HL-60 (cell line): ENCODE data around the gene CERS2.

Experiments used
- DNase-seq, 2 experiments: peaks; one replicate each; pipeline ENCODE4 v3.0.0-alpha.2; 2010 to 2020; ENCODE audit warnings: low read depth in 1 of 2, low spot score in 1 of 2
- H3K27ac ChIP-seq: fragments of 250-450 bp; sonication (Bioruptor Pico); replicated peaks from 2 replicates; pipeline ENCODE4 v1.5.1; 2020; ENCODE audit warnings: mild to moderate bottlenecking, moderate library complexity
- H3K27me3 ChIP-seq: fragments of 250-450 bp; sonication (Bioruptor Pico); 2 replicates; pipeline ENCODE4 v1.5.1; 2021; ENCODE audit warnings: mild to moderate bottlenecking, moderate library complexity; ENCODE audit not compliant: insufficient read depth, poor library complexity, severe bottlenecking
- H3K4me3 ChIP-seq: replicated peaks from 2 replicates; pipeline ENCODE4 v1.5.1; 2011; ENCODE audit warnings: mild to moderate bottlenecking, control low read depth, low read length; ENCODE audit not compliant: insufficient read depth
- GABPA ChIP-seq: IDR thresholded peaks from 2 replicates; pipeline ENCODE4 v1.6.1; 2012; ENCODE audit warnings: low read depth
- POLR2AphosphoS5 ChIP-seq: IDR thresholded peaks from 2 replicates; pipeline ENCODE4 v1.6.1; 2012; ENCODE audit warnings: low read depth
- SPI1 ChIP-seq: IDR thresholded peaks from 2 replicates; pipeline ENCODE4 v1.6.1; 2012; ENCODE audit warnings: low read depth, mild to moderate bottlenecking, borderline replicate concordance
- TF ChIP-seq, protein P1 (sequence below): IDR thresholded peaks from 2 replicates; pipeline ENCODE4 v1.6.1; 2012; ENCODE audit warnings: low read depth; ENCODE audit not compliant: insufficient replicate concordance
- TF ChIP-seq, protein P2 (sequence below): IDR thresholded peaks from one replicate; pipeline ENCODE4 v1.5.1; 2011; ENCODE audit warnings: low read length, control low read depth, inconsistent platforms; ENCODE audit not compliant: insufficient read depth

Gene CERS2

DNA sequence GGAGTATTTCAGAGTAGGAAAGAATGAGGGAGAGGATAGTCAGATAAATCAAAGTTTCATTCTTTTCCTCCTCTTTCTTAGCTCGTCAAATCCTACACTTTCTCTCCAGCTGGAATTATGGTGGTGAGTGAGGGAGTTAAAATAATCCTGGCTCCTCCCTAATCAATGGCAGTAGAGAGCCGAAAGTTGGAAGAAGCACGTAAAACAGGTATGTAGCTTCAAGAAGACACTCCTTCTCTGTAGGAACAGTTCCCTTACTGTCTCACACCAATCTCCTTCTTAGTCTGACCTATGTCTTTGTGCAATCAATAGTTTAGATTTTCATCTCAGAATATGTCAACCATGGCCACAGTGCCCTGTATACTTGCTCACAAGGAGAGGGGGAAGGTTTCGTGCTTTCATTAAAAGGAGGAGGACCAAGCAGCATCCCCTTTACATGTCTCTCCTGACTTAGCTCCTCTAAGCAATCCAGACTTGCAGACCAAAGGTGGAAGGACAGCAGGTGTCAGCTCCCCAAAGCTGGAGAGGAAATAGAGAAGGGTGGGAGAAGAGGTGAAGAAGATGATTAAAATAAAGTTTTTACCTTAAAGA is 31.2 kb upstream of the CERS2 start:
- TF ChIP-seq, protein P1, sequence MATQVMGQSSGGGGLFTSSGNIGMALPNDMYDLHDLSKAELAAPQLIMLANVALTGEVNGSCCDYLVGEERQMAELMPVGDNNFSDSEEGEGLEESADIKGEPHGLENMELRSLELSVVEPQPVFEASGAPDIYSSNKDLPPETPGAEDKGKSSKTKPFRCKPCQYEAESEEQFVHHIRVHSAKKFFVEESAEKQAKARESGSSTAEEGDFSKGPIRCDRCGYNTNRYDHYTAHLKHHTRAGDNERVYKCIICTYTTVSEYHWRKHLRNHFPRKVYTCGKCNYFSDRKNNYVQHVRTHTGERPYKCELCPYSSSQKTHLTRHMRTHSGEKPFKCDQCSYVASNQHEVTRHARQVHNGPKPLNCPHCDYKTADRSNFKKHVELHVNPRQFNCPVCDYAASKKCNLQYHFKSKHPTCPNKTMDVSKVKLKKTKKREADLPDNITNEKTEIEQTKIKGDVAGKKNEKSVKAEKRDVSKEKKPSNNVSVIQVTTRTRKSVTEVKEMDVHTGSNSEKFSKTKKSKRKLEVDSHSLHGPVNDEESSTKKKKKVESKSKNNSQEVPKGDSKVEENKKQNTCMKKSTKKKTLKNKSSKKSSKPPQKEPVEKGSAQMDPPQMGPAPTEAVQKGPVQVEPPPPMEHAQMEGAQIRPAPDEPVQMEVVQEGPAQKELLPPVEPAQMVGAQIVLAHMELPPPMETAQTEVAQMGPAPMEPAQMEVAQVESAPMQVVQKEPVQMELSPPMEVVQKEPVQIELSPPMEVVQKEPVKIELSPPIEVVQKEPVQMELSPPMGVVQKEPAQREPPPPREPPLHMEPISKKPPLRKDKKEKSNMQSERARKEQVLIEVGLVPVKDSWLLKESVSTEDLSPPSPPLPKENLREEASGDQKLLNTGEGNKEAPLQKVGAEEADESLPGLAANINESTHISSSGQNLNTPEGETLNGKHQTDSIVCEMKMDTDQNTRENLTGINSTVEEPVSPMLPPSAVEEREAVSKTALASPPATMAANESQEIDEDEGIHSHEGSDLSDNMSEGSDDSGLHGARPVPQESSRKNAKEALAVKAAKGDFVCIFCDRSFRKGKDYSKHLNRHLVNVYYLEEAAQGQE, result no peak
- TF ChIP-seq, protein P2, sequence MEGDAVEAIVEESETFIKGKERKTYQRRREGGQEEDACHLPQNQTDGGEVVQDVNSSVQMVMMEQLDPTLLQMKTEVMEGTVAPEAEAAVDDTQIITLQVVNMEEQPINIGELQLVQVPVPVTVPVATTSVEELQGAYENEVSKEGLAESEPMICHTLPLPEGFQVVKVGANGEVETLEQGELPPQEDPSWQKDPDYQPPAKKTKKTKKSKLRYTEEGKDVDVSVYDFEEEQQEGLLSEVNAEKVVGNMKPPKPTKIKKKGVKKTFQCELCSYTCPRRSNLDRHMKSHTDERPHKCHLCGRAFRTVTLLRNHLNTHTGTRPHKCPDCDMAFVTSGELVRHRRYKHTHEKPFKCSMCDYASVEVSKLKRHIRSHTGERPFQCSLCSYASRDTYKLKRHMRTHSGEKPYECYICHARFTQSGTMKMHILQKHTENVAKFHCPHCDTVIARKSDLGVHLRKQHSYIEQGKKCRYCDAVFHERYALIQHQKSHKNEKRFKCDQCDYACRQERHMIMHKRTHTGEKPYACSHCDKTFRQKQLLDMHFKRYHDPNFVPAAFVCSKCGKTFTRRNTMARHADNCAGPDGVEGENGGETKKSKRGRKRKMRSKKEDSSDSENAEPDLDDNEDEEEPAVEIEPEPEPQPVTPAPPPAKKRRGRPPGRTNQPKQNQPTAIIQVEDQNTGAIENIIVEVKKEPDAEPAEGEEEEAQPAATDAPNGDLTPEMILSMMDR, result no peak
- TF ChIP-seq POLR2AphosphoS5, result no peak
- TF ChIP-seq GABPA, result no peak
- TF ChIP-seq SPI1, result no peak
- Histone ChIP-seq H3K27me3 (no peaks in the 10 kb centered on the region), H3K27ac (peak overlapping the region; percentile 91; the same call in 1 of the 2 replicates), H3K4me3 (peak overlapping the region; percentile 50)
- no peak for DNase-seq

DNA sequence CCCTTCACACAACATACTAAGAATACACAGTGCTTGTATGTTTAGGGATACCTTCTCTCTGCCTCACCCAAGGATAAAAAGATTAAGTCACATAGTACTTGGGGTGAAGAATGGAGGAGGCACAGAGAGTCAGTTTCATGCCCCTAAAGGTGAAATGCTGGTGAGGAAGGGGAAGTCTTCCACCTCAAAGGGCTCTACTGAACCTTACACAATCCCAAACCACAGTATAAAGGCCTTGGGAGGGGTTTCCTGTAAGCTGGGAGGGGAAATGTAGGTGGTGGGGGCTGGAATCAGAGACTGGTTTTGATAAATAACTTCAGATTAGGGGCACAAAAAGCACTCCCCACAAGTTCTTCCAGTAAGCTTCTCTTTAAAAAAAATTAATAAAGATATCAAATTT is 28.5 kb upstream of the CERS2 start:
- H3K27ac ChIP-seq, result peak overlapping the region; percentile 50
- no peaks in the 10 kb centered on the region for H3K27me3 ChIP-seq
- peak; percentile 60 to 79 for DNase-seq
- no peak overlapping the region for H3K4me3 ChIP-seq
- TF ChIP-seq, protein P2, result no peak
- TF ChIP-seq SPI1, result peak; percentile 88
- TF ChIP-seq POLR2AphosphoS5, result peak; percentile 62

DNA sequence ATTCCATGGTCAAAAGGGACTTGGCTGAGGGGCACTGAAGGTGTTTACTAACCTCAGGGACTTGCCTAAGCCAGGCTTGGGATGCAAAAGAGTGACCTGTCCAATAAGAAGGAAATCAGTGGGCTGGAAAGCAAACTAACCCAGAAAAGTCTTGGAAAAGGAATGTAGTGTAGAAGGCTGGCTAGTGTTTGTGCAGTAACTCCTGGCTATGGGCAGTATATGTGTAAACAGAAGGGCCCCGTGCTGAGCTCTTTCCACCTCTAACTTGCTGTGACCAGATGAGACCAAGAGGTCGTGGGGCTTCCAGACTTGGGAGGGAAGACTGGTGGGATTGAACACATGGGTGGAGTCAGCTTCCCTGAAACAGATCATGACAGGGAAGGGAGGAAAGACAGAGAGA is 28.0 kb upstream of the CERS2 start:
- Histone ChIP-seq H3K4me3 (no peak overlapping the region), H3K27ac (peak overlapping the region; percentile 50), H3K27me3 (no peaks in the 10 kb centered on the region)
- DNase-seq, result no peak
- no peak for TF ChIP-seq POLR2AphosphoS5
- TF ChIP-seq, protein P2, result no peak
- TF ChIP-seq SPI1, result no peak
- TF ChIP-seq GABPA, result no peak
- TF ChIP-seq, protein P1, result no peak

DNA sequence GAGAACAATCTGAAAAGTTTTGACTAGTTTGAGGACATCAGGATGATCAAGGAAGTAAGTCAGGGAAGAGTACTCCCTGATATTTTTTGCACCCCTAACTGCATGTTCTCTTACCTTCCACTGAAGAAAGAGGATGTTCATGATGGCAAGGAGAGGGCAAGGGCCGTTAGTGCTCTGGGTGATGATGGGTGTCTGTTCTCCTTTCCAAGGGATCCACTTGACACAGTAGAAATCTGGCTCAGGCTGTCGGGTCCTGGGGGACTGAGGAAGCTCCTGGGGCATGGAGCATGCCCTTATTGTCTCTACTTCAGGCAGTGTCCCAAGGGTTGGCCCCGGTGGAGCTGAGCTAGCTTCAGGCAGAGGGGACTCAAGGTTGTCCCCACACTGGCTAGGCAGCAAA is 27.4 kb upstream of the CERS2 start:
- peak overlapping the region; percentile 50 for H3K27ac ChIP-seq
- no peak overlapping the region for H3K4me3 ChIP-seq
- no peaks in the 10 kb centered on the region for H3K27me3 ChIP-seq
- TF ChIP-seq GABPA, result no peak
- no peak for TF ChIP-seq POLR2AphosphoS5
- TF ChIP-seq, protein P2, result no peak
- TF ChIP-seq, protein P1, result no peak
- no peak; the same call in 1 of the 2 replicates for TF ChIP-seq SPI1
- peak in 1 of 2 experiments; percentile 64 for DNase-seq
